T-helper 2 cell (primary cell): ENCODE results near the gene CCDC146.
"Not testable (repeated sequence)": the region's sequence is repeated elsewhere in the genome, so short reads cannot be mapped to it uniquely, and the experiment has no call there.

ENCODE experiments used
- DNase-seq, 5 experiments: peaks; one replicate each; pipeline versions ENCODE4 v3.0.0 to v3.0.0-alpha.2; 2012 to 2022

Gene CCDC146

GRCh38 chr7:77205706-77206105 is 83.3 kb downstream of the CCDC146 start:
- no peak for DNase-seq

DNA sequence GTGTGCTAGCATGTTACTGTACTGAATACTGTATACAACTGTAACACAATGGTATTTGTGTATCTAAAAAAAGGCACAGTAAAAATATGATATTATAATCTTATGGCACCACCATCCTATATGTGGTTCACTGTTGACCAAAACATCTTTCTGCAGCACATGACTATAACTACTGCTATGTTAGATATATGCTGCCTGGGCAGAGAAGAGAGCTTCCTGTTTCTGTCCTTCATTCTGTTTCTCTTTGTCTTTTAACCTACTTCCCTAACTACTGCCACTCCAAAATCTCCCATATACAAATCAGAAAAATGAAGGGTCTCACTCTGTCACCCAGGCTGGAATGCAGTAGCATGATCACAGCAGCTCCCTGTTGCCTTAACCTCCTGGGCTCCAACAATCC is 86.0 kb downstream of the CCDC146 start:
- DNase-seq = no peak

GRCh38 chr7:77209479-77210139 is 87.2 kb downstream of the CCDC146 start:
- DNase-seq = peak in 1 of 5 experiments; percentile 34

DNA sequence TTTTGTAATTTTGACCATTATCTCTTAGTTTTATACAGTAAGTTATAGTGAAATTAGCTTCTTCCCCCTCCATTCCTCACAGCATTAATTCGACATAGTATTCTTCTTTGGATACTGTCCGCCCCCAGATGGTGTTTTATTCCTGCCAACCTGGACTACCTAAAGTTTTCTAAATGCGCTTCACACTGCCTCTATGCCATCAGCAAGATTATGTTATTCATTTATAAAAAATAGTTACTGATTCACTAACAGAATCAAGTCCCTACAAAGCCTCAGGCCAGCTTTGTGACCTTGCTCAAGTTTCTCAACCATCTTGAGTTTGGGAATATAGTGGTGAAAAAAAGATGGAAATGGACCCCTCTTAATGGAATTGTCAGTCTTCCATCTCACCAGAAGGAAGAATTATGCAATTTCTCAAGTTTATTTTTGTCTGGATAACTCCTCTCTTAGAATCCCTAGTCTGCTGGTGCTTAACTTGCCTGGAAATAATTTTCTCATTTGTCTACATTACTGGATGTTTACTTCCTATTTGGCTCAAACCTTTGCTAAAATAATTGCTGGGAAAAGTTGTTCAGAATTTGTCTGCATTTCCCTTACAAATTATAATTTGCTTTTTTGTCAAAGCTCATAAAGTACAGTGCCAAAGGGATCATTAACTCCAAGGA is 93.9 kb downstream of the CCDC146 start:
- DNase-seq = no peak

- DNase-seq = no peak
Observed at GRCh38 chr7:77217474-77218185, 95.2 kb downstream of the CCDC146 start.

GRCh38 chr7:77219701-77220331 is 97.4 kb downstream of the CCDC146 start:
- DNase-seq = not testable (repeated sequence)

DNA sequence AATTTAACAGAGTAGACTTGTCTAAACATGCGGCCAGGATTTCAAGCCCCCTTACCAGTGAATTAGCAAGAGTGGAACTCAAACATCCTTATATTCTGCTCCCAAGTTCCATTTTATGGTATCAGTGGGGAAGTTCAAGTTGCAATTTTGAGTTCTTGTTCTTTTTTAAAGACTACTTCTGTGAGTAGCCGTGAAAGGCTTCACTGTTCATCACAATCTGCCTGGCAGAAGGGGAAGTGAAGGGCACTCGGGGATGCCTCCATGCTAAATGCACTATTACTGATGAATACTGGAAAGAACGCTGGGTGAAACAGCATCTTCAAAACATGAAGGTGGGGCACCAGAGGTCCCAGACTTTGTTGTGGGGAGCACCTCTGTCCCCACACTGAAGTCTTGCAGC is 99.7 kb downstream of the CCDC146 start:
- DNase-seq = no peak

DNA sequence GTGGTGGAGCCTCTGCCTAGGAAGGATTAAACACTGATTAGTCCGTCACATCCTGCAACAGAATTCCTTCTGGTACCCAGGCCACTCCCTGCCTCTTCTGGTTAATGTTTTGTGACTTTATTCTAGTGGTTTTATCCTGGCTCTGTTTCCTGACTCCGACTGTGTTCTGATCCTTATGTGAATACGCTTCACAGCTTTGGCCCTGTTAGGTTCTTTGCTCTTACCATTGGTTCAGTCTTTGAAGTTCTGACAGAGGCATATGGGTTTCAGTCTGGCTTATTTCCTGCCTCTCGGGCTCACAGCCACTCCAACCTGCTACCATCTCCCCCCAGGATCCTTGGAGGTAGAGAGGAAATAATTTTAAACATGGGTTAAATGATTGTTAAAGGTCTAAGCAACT is 100.4 kb downstream of the CCDC146 start:
- DNase-seq = no peak

GRCh38 chr7:77223261-77223660 is 100.8 kb downstream of the CCDC146 start:
- DNase-seq = no peak

- no peak for DNase-seq
Observed at GRCh38 chr7:77226357-77226839, 104.0 kb downstream of the CCDC146 start.

- not testable (repeated sequence) for DNase-seq
Observed at GRCh38 chr7:77228795-77229194, 106.4 kb downstream of the CCDC146 start.

- no peak for DNase-seq
Observed at GRCh38 chr7:77232467-77232866, 110.1 kb downstream of the CCDC146 start.

- DNase-seq = no peak
Observed at GRCh38 chr7:77235276-77235675, 112.9 kb downstream of the CCDC146 start.

DNA sequence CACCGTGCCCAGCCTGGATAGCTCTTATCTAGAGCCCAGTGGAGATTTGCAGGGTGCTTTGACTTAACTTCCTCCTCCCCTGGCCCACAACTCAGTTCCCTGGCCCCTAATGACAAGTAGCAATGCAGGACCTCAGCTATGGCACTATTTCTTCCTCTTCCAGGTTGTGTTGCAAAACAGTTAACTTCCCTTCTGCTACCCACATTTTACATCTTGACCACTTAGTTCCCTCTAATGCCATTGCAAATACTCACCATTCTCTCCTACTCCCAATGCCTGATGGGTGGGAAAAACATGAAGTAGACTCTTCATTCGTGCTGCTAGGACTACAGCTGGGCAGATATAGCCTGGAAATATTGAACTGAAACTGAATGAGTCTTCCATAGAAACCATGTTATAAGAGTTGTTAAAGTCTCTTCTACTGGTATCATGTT is 116.3 kb downstream of the CCDC146 start:
- DNase-seq = no peak

DNA sequence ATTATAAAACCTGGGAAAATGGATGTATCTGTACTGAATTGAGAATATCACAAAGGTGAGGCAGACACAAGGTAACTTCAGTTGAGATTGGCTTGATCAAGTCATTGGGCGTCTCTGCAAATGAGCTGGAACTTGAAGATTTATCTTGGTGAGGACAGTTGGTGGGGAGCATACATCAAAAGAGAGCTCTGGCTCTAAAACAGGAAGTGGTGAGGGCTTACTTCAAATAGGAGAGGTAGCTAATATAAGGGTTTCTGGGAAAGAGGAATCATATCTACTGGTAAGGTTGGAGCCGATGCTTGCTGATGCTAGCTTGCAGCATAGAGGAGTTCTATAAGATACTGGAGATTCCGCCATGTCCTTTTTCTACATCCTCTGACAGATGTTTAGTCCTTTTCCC is 117.1 kb downstream of the CCDC146 start:
- DNase-seq = peak in 1 of 5 experiments; percentile 35

DNA sequence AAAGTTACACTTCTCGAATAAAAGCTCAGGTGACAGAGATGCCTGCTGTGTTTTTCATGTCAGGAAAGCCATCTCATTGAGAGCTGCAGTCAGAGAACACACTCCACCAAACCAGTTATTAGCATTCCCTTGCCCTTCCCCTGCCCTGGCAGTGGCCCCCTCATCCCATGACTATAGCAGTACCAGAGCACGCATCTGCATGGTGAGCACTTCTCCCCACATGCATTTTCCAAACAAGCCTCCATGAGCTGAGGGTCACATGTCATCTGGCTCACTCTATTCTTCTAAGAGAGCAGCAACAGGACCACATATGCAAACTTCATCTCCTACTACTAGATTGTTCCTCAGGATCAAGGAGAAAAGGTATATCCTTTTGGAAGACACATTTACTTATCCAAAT is 119.7 kb downstream of the CCDC146 start:
- DNase-seq = no peak

- DNase-seq = no peak
Observed at GRCh38 chr7:77242554-77242953, 120.1 kb downstream of the CCDC146 start.

GRCh38 chr7:77244222-77244934 is 122.0 kb downstream of the CCDC146 start:
- no peak for DNase-seq

DNA sequence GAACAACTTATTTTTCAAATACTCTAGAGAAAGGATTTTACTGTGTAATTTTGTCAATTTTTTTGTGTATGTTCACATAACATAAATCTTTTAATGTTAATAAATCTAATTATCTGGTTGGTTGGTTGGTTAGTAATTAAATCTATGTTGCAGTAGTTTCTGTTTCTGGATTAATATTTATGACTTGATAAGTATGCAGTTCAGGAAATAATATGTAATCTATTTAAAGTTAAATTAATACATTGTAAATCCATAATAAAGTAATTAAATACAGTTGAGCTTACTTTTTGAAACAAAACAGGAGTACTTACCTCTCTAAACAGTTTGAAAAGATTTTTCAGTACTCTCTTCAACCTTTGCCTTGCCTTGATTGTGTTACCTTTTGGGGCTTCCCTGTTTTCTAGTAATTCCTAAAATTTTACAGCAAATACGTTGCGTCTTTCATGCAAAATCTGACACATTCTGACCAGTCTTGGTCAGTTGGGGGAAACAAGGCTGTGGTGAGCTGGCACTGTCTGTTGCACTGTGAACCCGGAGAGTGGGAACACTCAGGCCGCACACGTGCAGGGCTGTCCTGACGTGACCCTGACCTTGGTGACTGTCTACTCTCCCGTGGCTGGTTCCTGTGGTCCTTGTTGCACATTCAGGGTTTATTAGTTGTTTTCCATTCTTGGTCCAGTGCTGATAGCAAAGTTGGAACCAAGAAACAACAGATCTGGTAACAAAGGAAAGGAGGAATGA is 122.8 kb downstream of the CCDC146 start:
- DNase-seq = no peak

- DNase-seq = no peak
Observed at GRCh38 chr7:77246026-77246640, 123.7 kb downstream of the CCDC146 start.

GRCh38 chr7:77247206-77247850 is 124.9 kb downstream of the CCDC146 start:
- peak; percentile 55 to 88 (median 78) for DNase-seq
